NOMO-1 treated with DMSO at 0.1 percent for 48 hours (cell line): ENCODE measurements around the gene DTX1.
A peak's percentile ranks its signal among the peaks of the same experiment; 100 is the strongest.

Source experiments
- DNase-seq: peaks from one replicate; lab custom pipeline; 2025; ENCODE audit not compliant: unreplicated experiment; lab: John Stamatoyannopoulos, UW

Gene DTX1

GRCh38 chr12:113056631-113057488 lies at the start of gene DTX1:
Gene DTX1 (plus strand): TSS chr12:113056730. CDS start chr12:113058193, 1,463 bp downstream.
- DNase-seq = no peak

- DNase-seq = no peak
These were observed 49.4 kb upstream of the DTX1 start for GRCh38 chr12:113007166-113007565.

GRCh38 chr12:113010701-113011100 lies 45.8 kb upstream of the DTX1 start:
- no peak for DNase-seq

DNA sequence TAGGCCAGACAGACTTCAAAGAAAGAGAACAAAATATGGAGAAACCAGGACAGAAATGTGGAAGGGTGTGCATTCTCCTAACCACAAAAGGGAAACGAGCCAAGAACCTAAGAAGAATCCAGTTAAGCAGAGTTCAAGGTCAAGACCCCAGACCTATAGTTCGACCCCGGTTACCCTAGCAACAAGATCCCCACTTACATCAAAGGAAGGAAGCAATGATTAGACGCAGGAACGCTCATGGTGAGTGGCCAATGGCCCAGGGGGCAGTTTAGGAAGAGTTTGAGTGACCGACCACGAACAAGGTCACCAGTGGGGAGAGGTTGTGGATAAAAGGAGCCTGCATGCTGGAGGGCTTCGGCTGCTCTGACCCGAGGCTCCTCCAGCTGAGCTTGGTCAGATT lies 42.0 kb upstream of the DTX1 start:
- no peak for DNase-seq

- no peak for DNase-seq
These were observed 39.7 kb upstream of the DTX1 start for GRCh38 chr12:113016796-113017195.

DNA sequence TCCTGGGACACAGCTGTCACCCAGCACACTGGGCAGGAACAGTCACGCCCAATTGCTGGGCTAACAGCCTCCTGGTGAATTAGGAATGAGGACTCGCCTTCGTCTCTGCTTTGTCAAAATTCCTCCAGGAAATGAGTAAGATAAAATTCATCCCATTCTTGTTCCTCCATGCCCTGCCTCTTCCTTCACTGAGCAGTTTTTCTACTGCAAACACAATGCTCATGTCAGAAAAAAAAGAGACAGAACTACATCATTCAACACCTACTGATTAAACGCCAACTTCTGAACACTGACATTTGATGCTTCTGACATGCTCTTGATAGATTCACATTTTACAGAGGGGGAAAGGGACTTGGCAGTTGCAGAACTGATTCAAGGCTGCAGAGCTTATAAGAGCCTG lies 37.5 kb upstream of the DTX1 start:
- no peak for DNase-seq

DNA sequence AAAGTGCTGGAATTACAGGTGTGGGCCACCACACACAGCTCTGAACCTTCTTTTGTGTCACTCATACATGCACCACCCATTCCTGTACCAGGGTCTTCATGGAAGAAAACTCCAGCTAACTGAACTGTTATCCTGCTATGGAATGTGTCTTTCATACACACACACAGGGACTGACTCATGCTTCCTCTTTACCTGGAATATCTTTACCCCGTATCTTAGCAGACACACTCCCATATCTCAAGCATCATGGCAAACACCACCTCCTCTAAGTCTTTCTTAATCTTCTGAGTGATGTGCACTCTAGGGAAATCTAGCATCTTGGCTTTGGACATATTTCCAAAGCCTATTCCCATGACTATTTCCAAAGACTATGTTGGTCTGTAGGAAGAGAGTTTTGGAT lies 35.0 kb upstream of the DTX1 start:
- no peak for DNase-seq

- no peak for DNase-seq
These were observed 33.8 kb upstream of the DTX1 start for GRCh38 chr12:113022563-113023297.

DNA sequence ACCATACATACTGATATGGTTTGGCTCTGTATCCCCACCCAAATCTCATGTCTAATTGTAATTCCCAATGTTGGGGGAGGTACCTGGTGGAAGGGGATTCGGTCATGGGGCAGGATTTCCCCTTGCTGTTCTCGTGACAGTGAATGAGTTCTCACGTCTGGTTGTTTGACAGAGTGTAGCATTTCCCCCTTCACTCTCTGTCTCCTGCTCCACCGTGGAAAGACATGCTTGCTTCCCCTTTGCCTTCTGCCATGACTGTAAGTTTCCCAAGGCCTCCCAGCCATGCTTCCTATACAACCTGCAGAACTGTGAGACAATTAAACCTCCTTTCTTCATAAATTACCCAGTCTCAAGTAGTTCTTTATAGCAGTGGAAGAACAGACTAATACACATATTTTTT lies 28.8 kb upstream of the DTX1 start:
- no peak for DNase-seq

DNA sequence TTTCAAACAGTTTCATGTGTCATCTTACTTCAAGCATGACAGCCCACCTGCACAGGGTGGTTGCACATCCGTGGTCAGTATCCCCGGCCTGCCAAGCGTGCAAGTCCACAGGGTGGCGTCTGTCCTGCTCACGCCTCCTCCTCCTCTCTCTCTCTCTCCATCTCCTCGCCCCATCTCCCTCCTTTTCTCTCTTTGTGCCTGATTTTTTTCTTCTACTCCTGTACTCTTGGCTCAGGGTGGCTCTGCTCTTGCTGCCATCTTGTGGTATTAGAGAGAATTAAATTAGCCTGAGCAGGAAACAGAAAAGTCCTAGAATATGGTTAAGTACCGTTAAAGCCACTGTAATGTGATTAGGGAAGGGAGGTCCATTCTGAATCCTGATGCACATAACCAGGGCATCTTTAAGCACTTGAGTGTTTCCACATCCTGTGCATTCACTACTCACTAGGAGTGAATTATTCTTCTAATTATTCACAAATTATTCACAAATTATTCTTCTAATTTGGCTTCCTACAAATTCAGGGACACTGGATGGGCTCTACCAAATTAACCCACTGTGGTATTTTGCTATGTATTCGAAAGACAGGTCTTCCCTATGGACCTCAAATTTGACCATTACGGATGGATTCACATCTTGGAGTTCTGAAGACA lies 25.5 kb upstream of the DTX1 start:
- no peak for DNase-seq

DNA sequence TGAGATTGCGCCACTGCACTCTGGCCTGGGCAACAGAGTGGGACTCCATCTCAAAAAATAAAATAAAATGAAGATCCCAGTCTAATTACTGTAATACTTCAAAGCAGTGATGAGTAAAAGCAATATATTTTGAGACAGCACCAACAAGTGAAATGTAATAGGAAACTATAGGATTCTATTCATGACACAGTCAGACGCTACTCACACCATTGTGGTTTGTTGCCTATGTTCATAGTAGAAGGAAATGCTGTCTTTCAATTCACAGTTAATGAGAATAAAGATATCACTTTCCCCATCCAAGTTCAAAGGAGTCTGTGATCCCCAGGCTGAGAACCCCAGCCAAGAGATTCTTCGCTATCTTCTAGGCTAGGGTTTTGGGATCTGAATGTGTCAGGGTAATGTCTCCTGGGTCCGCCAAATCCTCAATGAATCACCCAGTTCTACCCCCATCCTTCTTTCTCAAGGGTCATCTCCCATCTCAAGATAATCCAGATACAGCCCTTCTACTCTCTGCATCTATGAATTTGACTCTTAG lies 16.6 kb upstream of the DTX1 start:
- no peak for DNase-seq

DNA sequence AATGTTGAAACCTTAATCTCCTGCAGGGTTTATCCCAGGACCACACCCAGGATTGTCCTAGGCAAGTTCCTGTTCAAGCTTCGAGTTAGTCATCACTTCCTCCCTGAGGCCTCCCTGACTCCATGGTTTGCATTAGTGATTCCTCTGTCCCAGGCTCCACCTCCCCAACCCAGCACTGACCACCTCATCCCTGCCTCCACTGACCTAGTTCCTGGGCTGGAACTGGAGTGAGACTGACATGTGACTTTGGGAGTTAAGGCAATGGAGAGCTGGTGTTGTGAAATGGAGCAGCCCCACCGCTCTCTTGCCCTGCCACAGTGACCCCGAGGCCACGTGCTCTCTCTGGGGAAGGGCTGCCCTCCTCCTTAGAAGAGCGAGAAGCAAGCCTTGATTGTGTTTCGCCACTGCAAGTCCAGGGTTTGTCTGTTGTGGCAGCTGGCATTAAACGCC lies 15.8 kb upstream of the DTX1 start:
- peak; percentile 59 for DNase-seq

GRCh38 chr12:113041560-113041959 lies 15.0 kb upstream of the DTX1 start:
- no peak for DNase-seq

DNA sequence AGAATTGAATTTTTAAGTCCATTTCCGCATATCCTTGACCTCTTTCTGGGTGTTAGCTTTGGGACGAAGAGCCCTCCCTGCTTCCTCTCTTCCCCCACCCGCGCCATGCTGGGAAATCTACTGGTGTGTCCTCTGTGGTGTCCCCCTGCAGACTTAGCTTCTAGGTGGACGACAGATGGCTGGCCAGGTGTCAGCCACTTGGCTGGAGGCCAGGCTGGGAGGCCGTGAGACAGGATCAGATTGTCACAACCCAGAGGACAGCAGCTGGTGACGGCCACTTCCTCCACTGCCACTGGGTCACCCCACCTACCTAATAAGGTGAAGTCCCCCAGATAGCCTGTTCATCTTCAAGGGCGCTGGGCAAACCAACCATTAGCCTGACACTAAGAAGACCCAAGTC lies 13.3 kb upstream of the DTX1 start:
- no peak for DNase-seq

DNA sequence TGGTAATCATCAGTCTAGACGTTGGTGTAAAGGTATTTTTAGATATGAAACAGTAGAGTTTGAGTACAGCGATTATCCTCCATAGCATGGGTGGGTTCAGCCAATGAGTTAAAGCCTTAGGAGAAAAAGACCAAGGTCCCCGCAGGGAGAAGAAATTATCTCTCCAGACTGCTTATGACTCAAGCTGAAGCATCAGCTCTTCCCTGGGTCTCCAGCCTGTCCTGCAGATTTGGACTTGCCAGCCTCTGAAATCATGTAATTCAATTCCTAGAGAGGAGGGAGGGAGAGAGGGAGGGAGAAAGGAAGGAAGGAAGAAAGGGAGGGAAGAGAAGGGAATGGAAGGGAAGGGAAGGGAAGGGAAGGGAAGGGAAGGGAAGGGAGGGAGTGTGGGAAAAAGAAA lies 12.0 kb upstream of the DTX1 start:
- no peak for DNase-seq

DNA sequence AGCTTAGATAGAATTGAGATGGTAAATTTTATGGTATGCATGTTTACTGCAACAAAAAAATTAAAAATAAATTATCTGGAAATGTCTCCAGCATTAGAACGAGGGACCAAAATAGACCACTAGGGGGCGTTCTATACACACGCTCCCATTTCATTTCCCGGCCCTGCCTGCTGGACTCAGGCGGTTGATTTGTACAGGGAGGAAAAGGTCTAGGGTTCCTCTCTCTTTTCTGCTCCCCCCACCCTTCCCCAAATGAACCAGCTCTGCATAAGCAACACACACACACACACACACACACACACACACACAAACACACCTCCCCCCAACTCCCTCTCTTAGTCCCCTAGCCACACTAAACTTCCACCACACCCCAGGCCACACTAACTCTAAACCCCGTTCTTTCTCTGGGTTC lies 7.8 kb upstream of the DTX1 start:
- peak; percentile 48 for DNase-seq

DNA sequence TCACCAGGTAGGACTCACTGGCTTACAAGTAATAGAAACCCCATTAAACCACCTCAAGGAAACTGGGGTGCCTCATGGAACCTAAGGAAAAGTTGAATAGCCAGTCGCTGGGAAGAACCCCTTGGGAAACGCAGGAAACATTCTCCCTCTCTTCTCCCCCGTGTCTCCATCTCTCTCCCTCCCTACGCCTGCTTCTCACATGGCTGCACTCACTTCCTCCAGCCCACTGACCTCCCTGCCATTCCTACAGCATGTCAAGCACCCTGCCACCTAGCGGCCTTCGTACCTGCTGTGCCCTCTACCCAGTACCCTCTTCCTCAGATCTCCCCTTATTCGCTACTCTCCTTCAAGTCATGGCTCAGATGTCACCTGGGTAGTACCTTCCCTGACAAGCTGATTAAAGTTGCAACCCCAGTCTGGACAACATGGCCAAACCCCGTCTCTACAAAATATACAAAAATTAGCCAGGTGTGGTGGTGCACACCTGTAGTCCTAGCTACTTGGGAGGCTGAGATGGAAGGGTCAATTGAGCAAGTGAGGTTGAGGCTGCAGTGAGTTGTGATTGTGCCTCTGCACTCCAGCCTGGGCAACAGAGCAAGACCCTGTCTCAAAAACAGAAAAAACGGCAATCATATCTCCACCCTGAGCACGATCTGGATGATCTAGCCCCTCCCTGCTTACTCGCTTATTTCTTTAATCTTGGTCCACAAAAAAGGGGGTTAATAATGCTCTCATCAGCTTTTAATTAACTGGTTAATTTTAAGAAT lies 6.4 kb upstream of the DTX1 start:
- peak; percentile 15 for DNase-seq

DNA sequence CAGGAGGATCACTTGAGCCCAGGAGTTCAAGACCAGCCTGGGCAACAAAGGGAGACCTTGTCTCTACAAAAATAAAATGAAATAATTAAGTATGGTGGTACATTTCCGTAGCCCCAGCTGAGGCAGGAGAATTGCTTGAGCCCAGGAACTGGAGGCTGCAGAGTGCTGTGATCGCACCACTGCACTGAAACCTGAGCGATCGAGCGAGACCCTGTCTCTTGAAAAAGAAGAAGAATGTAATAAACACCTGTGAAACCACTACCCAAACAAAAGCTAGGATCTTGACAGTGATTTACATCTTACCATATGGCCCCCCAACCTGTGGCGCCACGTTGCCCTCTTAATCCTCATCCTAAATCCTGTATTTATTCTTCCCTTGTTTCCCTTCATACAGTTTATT lies 5.7 kb upstream of the DTX1 start:
- DNase-seq = no peak

GRCh38 chr12:113051759-113052158 lies 4.8 kb upstream of the DTX1 start:
- no peak for DNase-seq

DNA sequence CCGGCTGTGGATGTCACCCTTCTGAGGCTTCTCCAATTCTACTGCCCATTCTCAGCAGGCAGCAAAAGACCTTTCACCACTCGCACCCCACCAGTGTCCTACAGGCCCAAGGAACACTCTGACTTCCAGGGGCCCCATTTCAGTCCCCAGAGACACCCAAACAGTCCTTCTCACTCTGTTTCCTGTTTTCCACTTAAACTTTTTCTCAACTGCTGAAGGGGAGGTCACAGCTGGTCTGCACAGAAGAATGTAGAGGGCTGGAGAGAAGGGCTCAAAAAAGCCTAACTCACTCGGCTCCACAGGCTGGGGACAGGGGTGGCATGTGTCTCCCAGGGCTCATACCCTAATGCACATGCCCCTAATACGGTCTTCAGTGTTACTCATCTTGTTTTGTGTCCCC lies 4.2 kb upstream of the DTX1 start:
- no peak for DNase-seq

DNA sequence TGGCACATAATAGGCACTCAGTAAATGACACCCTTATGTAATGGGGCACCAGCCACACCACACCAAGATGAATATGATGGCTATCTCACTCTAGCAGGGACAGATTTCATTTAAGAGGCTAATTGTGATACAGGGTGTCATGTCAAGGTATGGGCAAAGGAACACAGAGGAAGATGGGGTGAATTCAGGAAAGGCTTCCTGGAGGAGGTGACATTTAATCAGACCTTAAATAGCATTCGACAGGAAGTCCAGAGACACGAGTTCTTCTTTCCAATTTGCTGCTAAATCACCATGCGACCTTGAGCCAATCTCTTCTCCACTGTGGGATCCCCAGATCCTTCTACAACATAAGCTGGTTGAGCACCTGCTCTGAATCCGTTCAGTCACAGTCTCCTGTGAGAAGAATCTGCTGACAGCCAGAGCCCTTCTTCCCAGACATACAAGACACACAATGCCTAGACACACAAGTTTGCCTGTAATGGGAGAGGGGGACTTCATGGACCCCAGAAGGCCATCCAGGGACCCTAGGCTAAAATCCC lies 1.5 kb upstream of the DTX1 start:
- DNase-seq = no peak
